Choroid plexus epithelial cell (primary cell): ENCODE measurements around the gene PUS7.
A peak's percentile ranks its signal among the peaks of the same experiment; 100 is the strongest.

Experiments
- DNase-seq: peaks from one replicate; pipeline ENCODE4 v3.0.0-alpha.2; 2010; ENCODE audit warnings: low read depth
- H3K4me3 ChIP-seq: 2 replicates; pipeline ENCODE4 v1.5.1; 2011; ENCODE audit warnings: low read depth, mild to moderate bottlenecking, control low read depth, low read length, moderate library complexity
- CTCF ChIP-seq: conservative IDR thresholded peaks from 2 replicates; pipeline ENCODE4 v1.5.1; 2011; ENCODE audit warnings: low read depth, mild to moderate bottlenecking, control low read depth, inconsistent platforms, low read length, moderate library complexity

Gene PUS7

GRCh38 chr7:105496521-105496920, 25.6 kb downstream of the PUS7 start:
- peak; percentile 78 for DNase-seq
- no peak for TF ChIP-seq CTCF
- H3K4me3 ChIP-seq = no peak overlapping the region

GRCh38 chr7:105493923-105494315, 28.2 kb downstream of the PUS7 start:
- no peak for TF ChIP-seq CTCF
- H3K4me3 ChIP-seq = no peak overlapping the region
- DNase-seq = peak; percentile 86

GRCh38 chr7:105493196-105493922, 28.7 kb downstream of the PUS7 start:
- TF ChIP-seq CTCF = no peak
- H3K4me3 ChIP-seq = no peak overlapping the region
- DNase-seq = no peak

- DNase-seq = no peak
- H3K4me3 ChIP-seq = no peak overlapping the region
- no peak for TF ChIP-seq CTCF
Measured at GRCh38 chr7:105489409-105489808, 32.7 kb downstream of the PUS7 start.

GRCh38 chr7:105487579-105488571, 34.2 kb downstream of the PUS7 start:
- no peak overlapping the region for H3K4me3 ChIP-seq
- TF ChIP-seq CTCF = peak; percentile 58

GRCh38 chr7:105480931-105481330, 41.1 kb downstream of the PUS7 start:
- no peak for TF ChIP-seq CTCF
- H3K4me3 ChIP-seq = no peak overlapping the region
- peak; percentile 16 for DNase-seq

More at GRCh38 chr7:105487579-105488571, 34.2 kb downstream of the PUS7 start:
- DNase-seq = peak; percentile 88
